ENCODE data around the gene FBLN1. TPM values are rescaled to one million over a fixed set of nuclear protein-coding genes. Genes with fewer than 3 reads are reported as not detected.
"Not testable (repeated sequence)": the region's sequence is repeated elsewhere in the genome, so short reads cannot be mapped to it uniquely, and the experiment has no call there.

FBLN1 gene
- total RNA-seq, 6 experiments from 2014 or later: 199 to 346 (median 326) TPM

DNA sequence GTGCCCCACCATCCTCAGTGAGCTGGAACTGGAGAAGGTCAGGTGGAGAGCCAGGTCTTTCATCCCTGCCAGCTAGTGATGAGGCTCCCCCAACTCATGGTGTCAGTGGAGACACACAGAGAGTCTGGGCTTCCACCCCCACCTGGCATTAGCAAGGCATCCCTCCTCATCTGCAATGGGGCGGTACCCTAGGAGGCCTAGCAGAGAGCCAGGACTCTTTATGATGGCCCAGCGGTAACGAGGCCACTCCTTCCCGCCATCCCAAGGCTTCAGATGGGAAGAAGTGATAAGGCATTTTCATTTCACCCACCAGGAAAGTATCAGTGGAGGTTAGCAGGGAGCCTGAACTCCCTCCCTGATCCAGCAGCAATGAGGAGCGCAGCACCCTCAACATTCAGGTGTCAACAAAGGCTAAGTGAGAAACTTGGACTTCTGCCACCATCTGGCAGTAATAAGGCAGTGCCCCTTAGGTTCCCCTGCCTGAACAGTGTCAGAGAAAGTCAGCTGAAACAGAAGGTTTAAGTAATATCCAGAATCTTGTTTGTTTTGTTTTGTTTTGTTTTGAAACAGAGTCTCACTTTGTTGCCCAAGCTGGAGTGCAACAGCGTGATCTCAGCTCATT lies 40.5 kb upstream of the FBLN1 start:
- Mint-ChIP-seq H3K9me3 (peaks cover 22% of the 10 kb centered on the region), H3K4me3 (no peak overlapping the region), H3K36me3 (ENCODE audit: low read depth) (peaks cover 22% of the 10 kb centered on the region), H3K4me1 (ENCODE audit: low read depth) (peaks cover 23% of the 10 kb centered on the region), H3K27me3 (ENCODE audit: insufficient read depth) (no peaks in the 10 kb centered on the region; the same call in 1 of the 2 replicates), H3K27ac (no peak overlapping the region)
- TF ChIP-seq, protein P1, sequence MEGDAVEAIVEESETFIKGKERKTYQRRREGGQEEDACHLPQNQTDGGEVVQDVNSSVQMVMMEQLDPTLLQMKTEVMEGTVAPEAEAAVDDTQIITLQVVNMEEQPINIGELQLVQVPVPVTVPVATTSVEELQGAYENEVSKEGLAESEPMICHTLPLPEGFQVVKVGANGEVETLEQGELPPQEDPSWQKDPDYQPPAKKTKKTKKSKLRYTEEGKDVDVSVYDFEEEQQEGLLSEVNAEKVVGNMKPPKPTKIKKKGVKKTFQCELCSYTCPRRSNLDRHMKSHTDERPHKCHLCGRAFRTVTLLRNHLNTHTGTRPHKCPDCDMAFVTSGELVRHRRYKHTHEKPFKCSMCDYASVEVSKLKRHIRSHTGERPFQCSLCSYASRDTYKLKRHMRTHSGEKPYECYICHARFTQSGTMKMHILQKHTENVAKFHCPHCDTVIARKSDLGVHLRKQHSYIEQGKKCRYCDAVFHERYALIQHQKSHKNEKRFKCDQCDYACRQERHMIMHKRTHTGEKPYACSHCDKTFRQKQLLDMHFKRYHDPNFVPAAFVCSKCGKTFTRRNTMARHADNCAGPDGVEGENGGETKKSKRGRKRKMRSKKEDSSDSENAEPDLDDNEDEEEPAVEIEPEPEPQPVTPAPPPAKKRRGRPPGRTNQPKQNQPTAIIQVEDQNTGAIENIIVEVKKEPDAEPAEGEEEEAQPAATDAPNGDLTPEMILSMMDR (IDR thresholded peaks at IDR 0.05): 0 out of 2 replicates have a peak, but pooled peaks have one; percentile 8
- no peak for DNase-seq

DNA sequence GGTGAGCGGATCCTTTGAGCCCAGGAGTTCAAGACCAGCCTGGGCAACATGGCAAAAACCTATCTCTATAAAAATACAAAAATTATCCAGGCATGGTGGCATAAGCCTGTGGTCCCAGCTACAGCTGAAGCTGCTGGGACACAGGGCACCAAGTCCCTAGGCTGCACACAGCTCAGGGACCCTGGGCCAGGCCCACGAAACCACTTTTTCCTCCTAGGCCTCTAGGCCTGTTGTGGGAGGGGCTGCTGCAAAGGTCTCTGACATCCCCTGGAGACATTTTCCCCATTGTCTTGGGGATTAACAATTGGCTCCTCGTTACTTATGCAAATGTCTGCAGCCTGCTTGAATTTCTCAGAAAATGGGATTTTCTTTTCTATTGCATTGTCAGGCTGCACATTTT lies 39.0 kb upstream of the FBLN1 start:
- peaks cover 32% of the 10 kb centered on the region for H3K4me1 Mint-ChIP-seq (ENCODE audit: low read depth)
- not testable (repeated sequence) for DNase-seq; H3K27ac Mint-ChIP-seq; H3K27me3 Mint-ChIP-seq (ENCODE audit: insufficient read depth); H3K4me3 Mint-ChIP-seq
- peaks cover 35% of the 10 kb centered on the region for H3K9me3 Mint-ChIP-seq
- H3K36me3 Mint-ChIP-seq (ENCODE audit: low read depth): peaks cover 35% of the 10 kb centered on the region

DNA sequence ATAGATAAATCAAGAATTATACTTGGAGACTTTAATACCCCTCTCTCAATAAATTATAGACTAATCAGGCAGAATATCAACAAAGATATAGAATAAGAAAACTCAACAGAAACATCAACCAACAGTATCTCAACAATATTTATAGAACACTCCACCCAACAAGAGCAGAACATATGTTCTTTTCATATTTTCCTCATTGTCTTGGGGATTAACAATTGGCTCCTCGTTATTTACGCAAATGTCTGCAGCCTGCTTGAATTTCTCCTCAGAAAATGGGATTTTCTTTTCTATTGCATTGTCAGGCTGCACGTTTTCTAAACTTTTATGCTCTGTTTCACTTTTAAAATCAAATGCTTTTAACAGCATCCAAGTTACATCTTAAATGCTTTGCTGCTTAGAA lies 37.0 kb upstream of the FBLN1 start:
- H3K27ac Mint-ChIP-seq: no peak overlapping the region
- H3K4me3 Mint-ChIP-seq: no peak overlapping the region
- peaks cover 37% of the 10 kb centered on the region for H3K9me3 Mint-ChIP-seq
- peaks cover 49% of the 10 kb centered on the region for H3K4me1 Mint-ChIP-seq (ENCODE audit: low read depth)
- no peak for DNase-seq
- H3K36me3 Mint-ChIP-seq (ENCODE audit: low read depth): peaks cover 36% of the 10 kb centered on the region
- H3K27me3 Mint-ChIP-seq (ENCODE audit: insufficient read depth): no peaks in the 10 kb centered on the region; the same call in 1 of the 2 replicates
- TF ChIP-seq, protein P1 (IDR thresholded peaks at IDR 0.05): no peak

DNA sequence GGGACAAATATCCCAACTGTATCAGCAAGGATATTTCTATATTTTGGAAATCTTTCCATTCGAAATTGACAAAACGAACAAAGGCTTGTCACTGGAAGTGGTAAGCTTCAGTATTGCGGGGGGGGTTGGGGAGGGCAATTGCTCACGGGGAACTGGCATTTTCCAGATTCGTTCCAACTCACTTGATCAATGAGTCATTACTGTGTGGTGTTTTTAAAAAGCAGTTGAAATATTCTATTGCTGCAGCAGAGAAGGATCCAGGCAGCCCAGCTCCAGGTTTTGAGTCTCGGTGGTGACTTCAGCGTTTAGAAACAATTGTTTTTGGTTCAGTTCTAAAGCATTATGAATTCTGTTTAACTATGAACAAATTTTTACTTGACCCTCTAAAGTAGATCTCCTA lies 33.8 kb upstream of the FBLN1 start:
- DNase-seq: peak; percentile 75
- Mint-ChIP-seq H3K27ac (peak overlapping the region; percentile 96), H3K9me3 (peaks cover 30% of the 10 kb centered on the region), H3K36me3 (ENCODE audit: low read depth) (peaks cover 34% of the 10 kb centered on the region), H3K4me3 (peak overlapping the region; percentile 77), H3K4me1 (ENCODE audit: low read depth) (peaks cover 75% of the 10 kb centered on the region), H3K27me3 (ENCODE audit: insufficient read depth) (peaks cover 1% of the 10 kb centered on the region)
- TF ChIP-seq, protein P1 (IDR thresholded peaks at IDR 0.05): no peak

DNA sequence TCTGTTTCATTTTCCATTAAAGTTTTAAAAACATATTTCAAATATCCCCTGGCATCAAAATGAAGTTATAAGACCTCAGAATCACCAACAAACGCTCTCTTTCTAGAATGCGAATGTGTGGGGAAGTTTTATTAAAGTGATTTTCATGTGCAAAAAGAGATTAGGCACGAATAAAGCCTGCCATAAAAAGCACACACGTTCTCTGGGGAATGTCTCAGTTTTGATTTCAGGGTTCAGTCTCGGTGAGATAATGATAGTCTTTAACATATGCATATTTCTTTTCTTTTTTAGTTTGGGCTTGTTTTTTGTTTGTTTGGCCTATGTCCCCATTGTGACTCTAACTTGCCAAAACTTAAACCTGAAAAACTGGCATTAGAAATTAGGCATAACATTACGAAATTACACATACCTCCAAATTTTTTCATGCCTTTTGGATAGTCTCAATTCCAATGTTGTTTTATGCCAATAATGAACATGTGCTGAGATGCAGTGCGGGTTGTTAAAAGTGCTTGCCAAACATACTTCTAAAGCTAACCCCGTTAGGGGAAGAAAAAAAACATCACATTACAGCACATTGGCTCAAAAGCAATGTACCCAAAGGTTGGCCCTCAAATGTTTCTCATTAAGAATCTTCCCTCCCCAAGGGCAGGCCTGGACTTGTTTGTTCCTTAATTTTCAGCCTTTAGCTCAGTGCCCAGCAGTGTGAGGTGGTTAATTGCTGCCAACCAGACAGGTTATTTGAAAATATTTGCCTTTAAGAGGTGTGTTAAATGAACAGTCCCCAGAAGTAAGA lies 33.2 kb upstream of the FBLN1 start:
- Mint-ChIP-seq H3K4me1 (ENCODE audit: low read depth) (peaks cover 77% of the 10 kb centered on the region), H3K27me3 (ENCODE audit: insufficient read depth) (peaks cover 1% of the 10 kb centered on the region), H3K9me3 (peaks cover 24% of the 10 kb centered on the region), H3K27ac (peak overlapping the region; percentile 96), H3K4me3 (peak overlapping the region; percentile 77), H3K36me3 (ENCODE audit: low read depth) (peaks cover 28% of the 10 kb centered on the region)
- TF ChIP-seq, protein P1 (IDR thresholded peaks at IDR 0.05): no peak
- DNase-seq: peak; percentile 47

DNA sequence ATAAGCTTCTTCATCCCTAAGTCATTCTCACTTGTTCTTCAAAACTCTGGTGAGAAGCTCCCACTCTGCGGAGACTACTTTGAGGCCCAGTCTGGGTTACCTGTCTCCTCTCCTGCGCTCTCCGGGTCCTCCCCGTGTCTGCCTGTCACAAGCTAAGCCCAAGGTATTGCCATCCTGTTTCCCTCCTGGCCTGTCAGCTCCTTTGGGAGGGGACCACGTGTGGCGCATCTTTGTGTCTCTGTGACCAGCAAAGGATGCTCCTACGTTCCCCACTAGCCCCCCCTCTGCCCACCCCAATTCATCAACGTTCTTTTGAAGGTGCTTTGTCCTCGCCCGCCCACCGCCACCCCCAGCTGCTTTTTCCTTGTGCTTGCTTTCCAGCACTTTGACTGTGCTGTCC lies 31.8 kb upstream of the FBLN1 start:
- TF ChIP-seq, protein P1 (IDR thresholded peaks at IDR 0.05): no peak
- Mint-ChIP-seq H3K27ac (peak overlapping the region; percentile 62), H3K27me3 (ENCODE audit: insufficient read depth) (peaks cover 1% of the 10 kb centered on the region), H3K9me3 (peaks cover 19% of the 10 kb centered on the region), H3K4me1 (ENCODE audit: low read depth) (peaks cover 83% of the 10 kb centered on the region), H3K36me3 (ENCODE audit: low read depth) (peaks cover 20% of the 10 kb centered on the region), H3K4me3 (no peak overlapping the region)
- no peak for DNase-seq
